HG03045 (cell line): ENCODE measurements around the gene LRRC8C.

ENCODE experiments used
- ATAC-seq: cut with Tn5 transposase; IDR thresholded peaks from one replicate; pipeline ENCODE4 v1.9.1; 2021; ENCODE audit warnings: mild to moderate bottlenecking, moderate library complexity; ENCODE audit not compliant: unreplicated experiment

The LRRC8C gene

DNA sequence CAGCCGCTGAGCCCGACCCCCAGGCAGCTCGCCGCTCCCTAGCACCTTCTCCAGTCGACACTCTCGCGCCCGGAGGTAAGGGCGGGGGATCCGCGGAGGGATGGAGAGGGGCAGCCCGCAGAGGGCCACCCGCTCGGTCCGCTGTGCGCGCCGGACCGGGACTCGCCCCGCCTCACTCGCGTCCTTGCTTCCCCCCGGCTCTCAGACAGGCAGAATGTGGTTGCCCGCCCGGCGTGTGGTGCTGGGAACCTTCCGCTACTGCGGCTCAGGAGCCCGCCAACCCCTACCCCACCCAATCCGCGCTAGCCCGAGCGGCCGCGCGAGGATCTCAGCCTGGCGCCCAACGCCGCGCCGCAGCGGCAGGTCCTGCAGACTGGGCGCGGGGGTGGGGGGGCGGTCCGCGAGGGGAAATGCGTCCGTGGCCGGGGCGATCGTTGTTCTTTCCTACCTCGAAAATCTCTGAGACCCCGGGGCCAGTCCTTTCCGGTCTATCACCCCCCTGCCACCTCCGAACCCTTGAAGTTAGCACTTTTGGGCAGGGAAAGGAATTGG, 404 bp downstream of the LRRC8C start:
- peak; percentile 49 for ATAC-seq

DNA sequence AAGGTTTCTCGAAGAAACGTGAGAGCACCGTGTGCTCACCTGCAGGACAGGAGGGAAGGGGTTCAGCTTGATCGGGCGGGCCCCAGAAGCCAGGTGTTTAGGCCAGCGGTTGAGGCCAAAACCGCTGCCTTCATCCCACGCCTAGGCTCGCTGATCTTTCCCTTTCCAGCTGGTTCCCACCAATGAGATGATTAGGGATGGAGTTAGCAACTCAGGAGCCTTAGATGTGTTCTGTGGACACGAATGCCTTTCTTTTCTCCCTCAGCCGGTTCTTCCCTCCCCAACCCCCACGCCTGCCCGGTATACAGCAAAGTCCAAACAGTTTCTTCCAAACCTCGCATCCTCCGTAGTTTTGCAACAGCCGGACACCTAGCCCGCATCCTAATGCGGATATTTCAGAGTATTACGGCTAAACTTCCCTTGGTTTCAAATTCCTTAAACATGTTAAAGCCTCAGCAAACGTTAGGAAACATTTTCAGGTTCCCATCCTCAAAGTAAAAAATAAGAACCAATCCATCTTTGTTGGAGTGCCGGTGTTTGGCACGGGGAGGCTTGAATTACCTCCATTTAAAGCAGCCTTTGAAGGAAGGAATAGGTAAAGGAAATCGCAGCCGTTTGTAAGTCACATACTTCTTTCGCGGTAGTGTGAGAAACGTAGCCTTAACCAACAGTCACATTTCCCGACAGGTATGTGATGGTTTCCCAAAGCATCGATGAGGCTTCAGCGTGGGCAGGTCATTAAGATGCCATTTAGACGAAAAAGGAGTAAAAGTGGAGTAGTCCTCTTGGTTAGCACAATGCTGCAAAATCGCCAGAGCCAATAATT, 1.1 kb downstream of the LRRC8C start:
- ATAC-seq, result no peak

DNA sequence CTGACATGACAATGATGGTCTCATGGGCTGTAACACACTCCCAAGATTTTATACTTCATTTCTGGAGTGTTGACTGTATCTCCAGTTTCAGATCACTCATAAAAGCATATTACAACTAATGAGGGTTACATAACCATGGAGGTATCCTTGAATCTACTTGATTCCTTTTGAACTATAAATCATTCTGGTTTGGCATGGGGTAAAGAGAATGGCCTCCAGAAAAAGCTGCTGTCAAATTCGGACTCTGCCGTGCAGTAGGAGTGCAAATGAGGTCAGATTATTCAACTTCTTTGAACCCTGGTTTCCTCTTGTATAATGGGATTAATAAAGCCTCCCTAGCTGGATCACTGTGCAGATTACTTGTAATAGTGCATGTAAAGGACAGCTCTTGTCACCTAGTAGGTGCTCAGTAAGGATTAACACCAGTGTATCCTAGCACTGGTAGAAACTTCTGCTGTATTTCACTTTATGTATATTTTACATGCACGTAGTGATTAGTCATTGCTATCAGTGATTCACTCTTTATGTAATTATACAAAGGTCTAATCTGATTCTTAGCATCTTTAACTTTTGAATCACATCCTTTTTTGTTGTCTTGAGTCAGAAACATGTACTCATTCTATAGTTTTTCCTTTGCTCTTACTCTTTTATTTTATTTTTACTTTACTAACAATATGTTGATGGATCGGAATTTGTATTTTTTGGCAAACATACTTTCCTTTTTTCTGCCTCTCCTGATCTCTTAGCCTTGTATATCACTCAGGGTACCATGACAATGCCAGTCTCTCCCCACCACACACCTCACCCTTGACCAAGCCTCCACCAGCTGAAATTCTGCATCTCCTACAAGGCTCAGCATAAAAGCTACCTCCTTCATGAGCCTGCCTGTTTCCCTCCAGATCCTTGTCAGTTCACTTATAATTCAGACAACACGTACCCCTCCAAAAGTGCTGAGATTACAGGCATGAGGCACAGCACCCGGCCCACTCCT, 3.2 kb downstream of the LRRC8C start:
- ATAC-seq, result no peak

DNA sequence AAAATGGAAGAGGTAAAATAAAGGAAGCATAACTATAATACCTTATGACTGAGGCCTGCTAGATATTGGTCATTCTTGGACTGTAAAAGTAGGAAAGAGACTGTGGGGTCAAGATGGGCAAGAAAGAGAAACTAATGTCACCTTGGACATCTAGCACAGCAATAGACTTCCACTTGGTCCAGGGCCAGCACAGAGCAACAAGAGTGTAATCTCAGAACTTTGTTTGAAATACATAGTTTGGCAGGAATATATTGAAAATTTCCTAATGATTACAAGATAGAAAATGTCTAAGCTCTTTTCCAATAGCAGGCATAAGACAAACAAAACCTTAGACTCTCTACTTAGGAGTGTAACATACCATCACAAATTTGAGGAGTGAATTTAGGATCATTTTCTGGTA, 4.6 kb downstream of the LRRC8C start:
- ATAC-seq, result no peak

DNA sequence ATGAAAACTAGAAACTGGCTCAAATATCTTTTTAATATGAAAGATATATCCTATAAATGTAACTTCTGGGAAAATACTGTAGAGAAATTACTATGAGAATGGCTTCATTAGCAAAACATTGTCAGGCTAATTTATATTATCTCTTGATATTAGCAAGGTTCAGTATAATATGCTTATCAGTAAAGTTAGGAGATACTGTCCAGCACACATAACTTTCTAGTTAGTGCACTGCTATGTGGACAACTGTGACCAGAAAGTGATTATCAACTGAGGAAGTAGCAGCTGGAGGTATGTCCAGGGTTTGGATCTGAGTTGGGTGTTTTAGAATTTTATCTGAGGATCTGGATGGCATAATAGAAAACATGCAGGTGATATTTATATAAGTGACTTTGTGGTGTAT, 7.5 kb downstream of the LRRC8C start:
- no peak for ATAC-seq

DNA sequence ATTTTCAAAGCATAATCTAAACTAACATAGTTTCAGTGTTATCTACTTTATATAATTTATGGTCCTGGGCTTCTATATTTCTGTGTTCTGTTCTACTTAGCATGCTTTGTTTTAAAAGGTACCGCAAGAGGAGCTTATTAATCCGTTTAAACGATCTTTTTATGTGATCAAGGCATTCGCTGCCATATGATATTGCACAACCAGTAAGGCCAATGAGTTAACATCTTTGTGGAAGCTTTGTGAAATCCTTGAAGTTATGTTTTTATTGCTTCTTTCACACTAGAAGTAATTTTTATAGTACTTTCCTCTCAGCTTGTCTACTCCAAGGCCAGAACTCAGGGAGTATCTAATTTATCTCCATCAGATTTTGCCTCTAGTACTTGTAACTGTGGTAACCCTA, 8.9 kb downstream of the LRRC8C start:
- no peak for ATAC-seq

DNA sequence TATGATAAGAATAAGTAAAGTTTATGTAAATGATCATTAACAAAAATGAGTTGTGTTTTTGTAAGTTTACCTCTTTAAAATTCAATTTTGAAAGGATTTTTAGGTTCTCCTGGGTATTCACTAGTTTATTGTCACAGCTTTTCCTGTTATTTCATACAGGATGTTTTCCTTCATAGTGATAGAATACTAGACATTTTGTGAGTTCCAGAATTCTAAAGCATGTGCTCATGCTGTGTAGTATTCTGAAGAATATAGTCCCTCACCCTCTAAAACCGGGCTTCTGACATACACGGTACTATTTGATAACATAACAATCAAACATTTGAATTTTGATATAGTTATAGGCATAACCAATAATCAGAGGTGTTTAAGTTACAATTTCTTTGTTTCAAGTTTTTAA, 10.7 kb downstream of the LRRC8C start:
- no peak for ATAC-seq

DNA sequence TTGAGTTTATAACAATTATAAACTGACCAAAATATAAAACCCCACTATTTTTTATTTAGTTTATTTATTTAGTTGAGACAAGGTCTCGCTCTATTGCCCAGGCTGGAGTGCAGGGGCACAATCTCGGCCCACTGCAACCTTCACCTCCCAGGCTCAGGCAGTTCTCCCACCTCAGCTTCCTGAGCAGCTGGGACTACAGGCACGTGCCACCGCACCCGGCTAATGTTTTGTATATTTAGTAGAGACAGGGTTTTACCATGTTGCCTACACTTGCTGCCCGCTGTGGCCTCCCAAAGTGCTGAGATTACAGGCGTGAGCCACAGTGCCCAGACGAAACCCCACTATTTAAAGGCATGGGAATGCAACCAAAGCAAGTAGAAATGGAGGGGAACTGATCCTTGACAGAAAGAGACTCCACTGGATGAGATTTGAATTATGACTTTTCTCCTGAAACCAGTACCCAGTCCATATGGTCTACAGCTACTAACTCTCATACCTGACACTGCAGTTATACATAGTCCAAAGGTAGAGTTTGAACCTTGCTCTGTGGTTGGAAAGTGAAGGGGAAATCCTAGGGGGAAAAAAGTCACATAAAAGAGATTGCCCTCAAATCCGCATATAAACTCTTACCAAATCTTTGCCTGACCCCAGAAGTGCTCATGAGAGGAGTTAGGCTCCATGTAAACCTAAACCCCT, 11.3 kb downstream of the LRRC8C start:
- ATAC-seq, result no peak

DNA sequence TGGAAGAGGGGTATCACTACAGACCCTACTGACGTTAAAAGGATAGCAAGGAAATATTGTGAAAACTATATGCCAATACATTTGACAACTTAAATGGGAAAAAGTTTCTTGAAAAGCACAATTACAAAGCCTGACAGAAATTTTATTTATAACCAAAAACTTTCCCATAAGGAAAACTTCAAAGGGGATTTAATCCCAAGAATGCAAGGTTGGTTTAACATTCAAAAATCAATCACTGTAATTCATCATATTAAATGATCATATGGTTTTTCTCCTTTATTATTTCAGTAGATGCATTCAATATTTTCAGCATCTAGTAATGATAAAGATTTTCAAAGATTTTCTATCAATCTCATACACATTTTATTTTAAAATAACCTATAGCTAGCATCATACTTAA, 13.3 kb downstream of the LRRC8C start:
- ATAC-seq, result no peak

DNA sequence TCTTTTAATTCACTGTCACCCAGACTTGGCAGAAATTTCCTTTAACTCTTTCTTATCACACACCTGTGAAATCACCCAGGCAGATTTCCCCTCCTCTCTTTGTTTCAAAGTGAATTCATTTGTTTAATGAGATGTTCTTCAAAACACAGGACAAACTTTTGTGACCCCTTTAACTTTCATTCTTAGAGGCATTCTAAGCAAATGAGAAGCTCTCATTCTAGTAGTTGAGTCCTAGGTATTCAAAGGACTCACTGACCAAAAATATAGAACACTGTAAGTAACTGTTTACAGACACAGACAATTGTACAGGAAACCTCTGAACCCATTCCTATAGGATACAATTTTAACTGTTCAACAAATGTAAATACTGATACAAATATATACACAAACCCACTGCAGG, 16.9 kb downstream of the LRRC8C start:
- ATAC-seq, result no peak

DNA sequence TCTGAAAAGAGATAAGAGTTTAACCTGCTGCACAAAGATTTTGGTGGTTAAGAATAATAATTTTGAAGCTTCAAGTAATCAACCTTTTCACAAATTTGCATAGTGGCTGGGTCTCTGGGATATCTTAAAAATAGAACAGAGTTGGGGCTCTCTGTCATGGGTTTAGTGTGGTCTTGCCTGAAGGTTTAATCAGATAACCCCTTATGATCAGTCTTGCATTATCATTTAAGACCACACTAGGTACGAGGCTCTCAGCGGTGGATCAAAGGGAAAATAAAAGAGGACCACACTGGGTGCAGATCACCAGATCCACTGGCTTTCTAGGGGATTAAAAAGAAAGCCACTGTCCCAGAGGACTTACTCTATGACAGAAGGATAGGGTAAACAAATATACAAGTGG, 19.5 kb downstream of the LRRC8C start:
- ATAC-seq, result no peak

DNA sequence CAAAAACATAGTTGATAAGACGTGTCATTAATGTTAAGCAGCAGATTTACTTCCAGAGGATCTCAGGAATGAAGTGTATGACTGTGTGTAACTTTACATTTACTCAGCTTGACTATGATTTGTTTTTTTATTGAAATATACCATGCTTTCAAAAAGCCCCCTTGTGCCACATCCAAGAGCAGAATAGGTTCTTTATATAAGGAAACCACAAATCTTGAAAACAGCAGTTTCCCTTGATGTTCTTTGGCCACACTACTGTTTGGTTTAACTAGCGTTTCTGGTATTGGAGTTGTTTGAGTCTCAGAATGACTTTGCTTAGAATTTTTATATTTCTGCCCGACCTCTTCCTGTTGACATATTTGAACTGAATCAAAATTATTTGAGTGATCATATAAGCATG, 25.0 kb downstream of the LRRC8C start:
- no peak for ATAC-seq

DNA sequence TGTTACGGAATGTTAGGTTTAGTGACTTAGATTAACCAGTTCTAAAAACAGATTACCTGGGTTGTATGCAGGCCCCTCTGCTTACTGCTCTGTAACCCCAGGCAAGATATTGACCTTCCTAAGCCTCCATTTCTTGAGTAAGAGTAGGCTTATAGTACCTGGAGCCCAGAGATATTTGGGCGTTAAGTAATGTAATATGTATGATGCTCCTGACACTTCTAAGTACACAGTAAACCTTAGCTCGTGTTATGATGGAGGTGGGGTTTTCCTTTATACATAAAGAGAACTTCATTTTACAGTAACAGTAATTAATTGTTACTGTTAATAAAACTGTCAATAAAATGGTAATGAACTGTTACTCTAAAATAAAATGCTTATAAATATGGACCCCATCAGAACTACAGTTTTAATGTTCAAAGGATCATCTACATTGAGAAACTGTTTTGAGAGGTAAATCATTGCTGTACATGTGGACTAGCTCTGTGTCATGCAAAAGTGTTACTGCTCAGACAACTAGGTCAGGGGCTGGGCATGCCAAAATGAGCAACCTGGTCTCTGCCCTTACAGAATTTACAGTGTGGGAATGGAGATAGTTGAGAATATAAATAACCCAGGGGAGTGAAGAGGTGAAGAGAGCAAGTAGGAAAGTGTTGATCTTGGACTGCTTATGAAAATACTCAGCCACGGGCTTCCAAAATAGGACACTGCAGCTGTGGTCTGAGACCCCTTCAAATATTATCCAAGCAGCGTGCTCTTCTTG, 26.6 kb downstream of the LRRC8C start:
- no peak for ATAC-seq

DNA sequence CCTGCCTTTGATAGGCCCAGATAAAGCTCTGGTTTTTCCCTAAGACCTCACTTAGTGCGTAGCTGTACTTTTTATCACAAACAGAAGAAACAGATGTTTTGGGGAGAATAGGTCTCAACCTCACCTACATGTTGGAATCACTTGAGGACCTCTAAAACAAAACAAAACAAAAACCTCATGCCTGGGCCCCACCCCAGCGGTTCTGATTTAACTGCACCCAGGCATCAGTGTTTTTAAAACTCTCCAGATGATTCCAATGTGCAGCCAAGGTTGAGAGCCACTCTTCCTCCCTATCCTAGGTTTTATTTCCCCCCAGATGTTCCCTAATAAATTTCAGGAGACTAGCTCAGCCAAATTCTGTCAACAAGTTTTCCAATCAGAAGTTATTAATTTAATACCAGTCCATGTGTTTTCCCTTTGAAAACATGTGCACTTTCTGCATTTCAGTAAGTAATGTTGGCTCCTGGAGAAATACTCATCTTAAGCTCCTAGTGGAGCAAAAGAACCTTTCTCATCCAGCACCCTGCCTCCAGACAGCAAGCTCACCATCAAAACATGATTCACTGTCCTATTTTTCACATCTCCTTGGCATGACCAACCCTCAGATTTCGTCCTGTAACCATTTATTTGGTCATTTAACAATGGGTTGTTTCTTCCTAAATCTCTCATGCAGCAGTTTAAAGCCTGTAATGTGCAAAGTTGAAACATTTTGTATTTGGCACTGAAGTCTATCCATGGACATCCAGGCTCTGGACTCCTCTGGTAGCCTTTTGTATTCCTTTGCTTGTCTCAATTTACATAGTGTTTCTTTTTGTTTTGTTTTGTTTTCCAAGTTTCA, 27.5 kb downstream of the LRRC8C start:
- ATAC-seq, result no peak

DNA sequence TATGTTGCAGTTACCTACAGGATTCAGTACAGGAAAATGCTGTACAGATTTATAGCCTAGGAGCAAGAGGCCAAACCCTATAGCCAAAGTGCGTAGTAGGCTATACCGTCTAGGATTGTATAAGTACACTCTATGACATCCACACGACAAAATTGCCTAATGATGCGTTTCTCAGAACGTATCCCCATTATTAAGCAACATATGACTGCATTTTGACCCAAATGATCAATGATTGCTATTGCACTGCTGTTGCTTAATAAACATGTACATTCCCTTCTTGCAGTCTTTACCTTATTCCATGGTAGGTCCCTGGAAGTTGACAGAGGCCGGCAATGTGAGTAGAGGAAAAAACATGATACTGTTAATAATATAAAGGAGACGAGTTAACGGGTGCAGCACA, 33.0 kb downstream of the LRRC8C start:
- no peak for ATAC-seq

DNA sequence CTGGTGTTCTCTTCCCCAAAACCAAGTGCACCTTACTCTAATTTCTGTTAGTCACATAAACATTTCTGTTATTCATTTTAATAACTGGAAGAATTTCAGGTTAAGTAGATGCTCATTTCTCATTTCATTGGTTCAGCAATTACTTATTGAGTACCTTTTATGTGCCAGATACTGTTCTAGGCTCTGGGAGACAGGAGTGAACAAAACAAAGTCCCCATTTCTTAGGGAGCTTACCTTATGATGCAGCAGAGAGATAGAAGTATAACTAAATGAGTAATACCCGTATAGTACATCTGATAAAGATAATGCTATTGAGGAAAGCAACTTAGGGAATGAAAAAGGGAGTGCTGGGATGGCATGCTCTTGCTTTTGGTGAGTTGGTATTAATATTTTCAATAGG, 33.7 kb downstream of the LRRC8C start:
- ATAC-seq, result no peak

DNA sequence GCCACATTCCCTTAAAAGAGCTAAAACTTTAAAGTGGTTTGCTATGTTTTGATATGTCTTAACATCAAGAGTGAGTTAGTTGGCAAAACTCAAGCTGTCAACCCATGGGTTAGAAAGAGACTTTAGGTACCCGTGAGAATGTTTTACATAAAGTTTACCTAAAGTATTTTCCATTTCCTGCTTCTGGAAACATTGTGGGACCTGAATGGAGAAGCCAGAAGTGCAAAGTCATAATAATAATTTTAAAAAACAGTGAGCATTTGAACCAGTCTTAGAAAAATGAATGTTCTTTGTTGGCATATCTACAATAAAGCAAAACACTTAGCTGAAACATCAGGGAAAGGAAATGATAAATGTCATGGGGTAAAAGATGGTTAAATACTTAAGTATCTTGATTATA, 34.8 kb downstream of the LRRC8C start:
- no peak for ATAC-seq

DNA sequence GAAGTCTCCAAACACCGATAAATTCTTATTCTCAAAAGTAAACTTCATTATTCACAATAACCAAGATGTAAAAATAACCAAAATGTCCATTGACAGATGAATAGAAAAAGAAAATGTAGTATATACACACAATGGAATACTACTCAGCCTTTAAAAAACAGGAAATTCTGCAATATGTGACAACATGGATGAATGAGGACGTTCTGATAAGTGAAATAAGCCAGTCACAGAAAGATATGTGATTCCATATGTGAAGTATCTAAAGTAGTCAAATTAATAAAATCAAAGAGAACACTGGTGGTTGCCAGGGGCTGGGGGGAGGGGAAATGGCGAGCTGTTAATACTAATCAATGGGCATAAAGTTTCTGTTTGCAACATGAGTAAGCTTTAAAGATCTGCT, 36.0 kb downstream of the LRRC8C start:
- ATAC-seq, result no peak

DNA sequence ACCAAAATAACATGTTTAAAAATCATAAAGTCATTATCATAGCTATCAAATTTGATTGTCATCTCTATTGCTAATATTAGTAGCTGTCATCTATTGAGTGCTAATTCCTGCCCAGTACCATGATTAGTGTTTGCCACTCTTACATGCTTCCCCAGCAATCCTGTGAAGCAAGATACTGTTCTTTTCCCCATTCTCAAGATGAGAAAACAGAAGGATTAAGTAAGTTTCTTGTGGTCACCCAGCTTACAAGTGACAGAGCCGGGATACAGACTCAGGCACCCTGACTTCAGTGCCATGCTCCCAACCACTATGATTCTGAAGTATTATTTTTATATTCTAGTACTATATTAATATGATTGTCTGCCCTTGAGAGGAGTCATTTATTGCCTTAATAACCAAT, 36.5 kb downstream of the LRRC8C start:
- ATAC-seq, result no peak
